Measurements from ENCODE around the gene JMY. TPM values are rescaled to one million over a fixed set of nuclear protein-coding genes. Genes with fewer than 3 reads are reported as not detected.

JMY gene
- total RNA-seq, 1 experiment from 2014 or later = 19.3 TPM

GRCh38 chr5:79267180-79267579, 31.2 kb downstream of the JMY start:
- ChIA-PET POLR2A (no interaction called here), CTCF (interaction anchor here (0.9 kb wide), 1 partner anchor 368 kb away, joined by 4 read pairs; no protein-coding TSS in a partner anchor)
- Mint-ChIP-seq H3K9me3 (ENCODE audit: unreplicated experiment) (no peaks in the 10 kb centered on the region), H3K27me3 (ENCODE audit: insufficient read depth, unreplicated experiment) (no peaks in the 10 kb centered on the region), H3K4me3 (ENCODE audit: unreplicated experiment) (no peak overlapping the region), H3K36me3 (ENCODE audit: insufficient read depth, unreplicated experiment) (peaks cover 6% of the 10 kb centered on the region), H3K4me1 (ENCODE audit: insufficient read depth, unreplicated experiment) (no peaks in the 10 kb centered on the region), H3K27ac (ENCODE audit: low read depth, unreplicated experiment) (no peak overlapping the region)
- DNase-seq (ENCODE audit: unreplicated experiment) = no peak
- no peak for TF ChIP-seq CTCF (IDR thresholded peaks at IDR 0.05; ENCODE audit: unreplicated experiment)
- no TSS peak for BruUV-seq (replicated peaks)
- intact Hi-C loops (cut with micrococcal nuclease) = no loop called here

- TF ChIP-seq CTCF (IDR thresholded peaks at IDR 0.05; ENCODE audit: unreplicated experiment) = no peak
- Mint-ChIP-seq H3K9me3 (ENCODE audit: unreplicated experiment) (no peaks in the 10 kb centered on the region), H3K4me3 (ENCODE audit: unreplicated experiment) (no peak overlapping the region), H3K27me3 (ENCODE audit: insufficient read depth, unreplicated experiment) (no peaks in the 10 kb centered on the region), H3K36me3 (ENCODE audit: insufficient read depth, unreplicated experiment) (peaks cover 6% of the 10 kb centered on the region), H3K4me1 (ENCODE audit: insufficient read depth, unreplicated experiment) (no peaks in the 10 kb centered on the region), H3K27ac (ENCODE audit: low read depth, unreplicated experiment) (no peak overlapping the region)
- intact Hi-C loops (cut with micrococcal nuclease) = no loop called here
- DNase-seq (ENCODE audit: unreplicated experiment) = peak; percentile 3
- CTCF ChIA-PET = interaction anchor here (0.7 to 1.2 kb wide), 2 partner anchors 11 to 27 kb away, joined by 3 read pairs; no protein-coding TSS in a partner anchor
- BruUV-seq (replicated peaks) = no TSS peak
- POLR2A ChIA-PET = no interaction called here
Measured at GRCh38 chr5:79269733-79270166, 33.8 kb downstream of the JMY start.

DNA sequence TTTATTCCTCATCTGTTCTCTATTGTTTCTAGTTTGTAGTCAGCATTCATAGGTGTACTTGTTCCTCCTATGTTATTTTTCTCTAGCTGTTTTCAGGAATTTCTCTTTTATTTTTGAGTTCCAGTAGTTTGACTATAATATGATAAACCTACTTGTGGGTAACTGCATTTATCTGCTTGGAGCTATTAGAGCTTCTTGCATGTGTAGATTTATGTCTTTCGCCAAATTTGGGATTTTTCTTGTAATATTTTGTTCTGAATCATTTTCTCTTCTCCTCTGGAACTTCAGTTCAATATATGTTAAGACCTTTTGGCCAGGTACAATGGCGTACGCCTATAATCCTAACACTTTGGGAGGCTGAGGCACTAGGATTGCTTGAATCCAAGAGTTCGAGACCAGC, 37.4 kb downstream of the JMY start:
- ChIA-PET CTCF (interaction anchor here (0.6 kb wide), 1 partner anchor 34 kb away, joined by 3 read pairs; no protein-coding TSS in a partner anchor), POLR2A (no interaction called here)
- H3K27ac Mint-ChIP-seq (ENCODE audit: low read depth, unreplicated experiment) = no peak overlapping the region
- intact Hi-C loops (cut with micrococcal nuclease) = no loop called here
- BruUV-seq (replicated peaks) = no TSS peak
- peaks cover 5% of the 10 kb centered on the region for H3K36me3 Mint-ChIP-seq (ENCODE audit: insufficient read depth, unreplicated experiment)
- H3K4me1 Mint-ChIP-seq (ENCODE audit: insufficient read depth, unreplicated experiment) = peaks cover 6% of the 10 kb centered on the region
- DNase-seq (ENCODE audit: unreplicated experiment) = no peak
- no peaks in the 10 kb centered on the region for H3K27me3 Mint-ChIP-seq (ENCODE audit: insufficient read depth, unreplicated experiment)
- H3K4me3 Mint-ChIP-seq (ENCODE audit: unreplicated experiment) = no peak overlapping the region
- no peaks in the 10 kb centered on the region for H3K9me3 Mint-ChIP-seq (ENCODE audit: unreplicated experiment)
- no peak for TF ChIP-seq CTCF (IDR thresholded peaks at IDR 0.05; ENCODE audit: unreplicated experiment)

- peaks cover 42% of the 10 kb centered on the region for H3K36me3 Mint-ChIP-seq (ENCODE audit: insufficient read depth, unreplicated experiment)
- ChIA-PET CTCF (interaction anchor here (2.0 kb wide), 1 partner anchor 152 kb away, joined by 5 read pairs; no protein-coding TSS in a partner anchor), POLR2A (interaction anchor here (0.9 to 1.7 kb wide), 2 partner anchors 20 to 48 kb away, joined by 3 to 4 read pairs; no protein-coding TSS in a partner anchor)
- H3K9me3 Mint-ChIP-seq (ENCODE audit: unreplicated experiment) = no peaks in the 10 kb centered on the region
- DNase-seq (ENCODE audit: unreplicated experiment) = no peak
- H3K27me3 Mint-ChIP-seq (ENCODE audit: insufficient read depth, unreplicated experiment) = no peaks in the 10 kb centered on the region
- no peak overlapping the region for H3K27ac Mint-ChIP-seq (ENCODE audit: low read depth, unreplicated experiment)
- H3K4me3 Mint-ChIP-seq (ENCODE audit: unreplicated experiment) = no peak overlapping the region
- TF ChIP-seq CTCF (IDR thresholded peaks at IDR 0.05; ENCODE audit: unreplicated experiment) = no peak
- intact Hi-C loops (cut with micrococcal nuclease) = no loop called here
- H3K4me1 Mint-ChIP-seq (ENCODE audit: insufficient read depth, unreplicated experiment) = no peaks in the 10 kb centered on the region
- no TSS peak for BruUV-seq (replicated peaks)
Measured at GRCh38 chr5:79284846-79285245, 48.9 kb downstream of the JMY start.
